GM21737 (cell line): ENCODE measurements around the gene LRP1B.

Source experiments
- ATAC-seq: cut with Tn5 transposase; IDR thresholded peaks from one replicate; pipeline ENCODE4 v1.9.1; 2021; ENCODE audit warnings: mild to moderate bottlenecking, moderate library complexity; ENCODE audit not compliant: unreplicated experiment

Gene LRP1B

DNA sequence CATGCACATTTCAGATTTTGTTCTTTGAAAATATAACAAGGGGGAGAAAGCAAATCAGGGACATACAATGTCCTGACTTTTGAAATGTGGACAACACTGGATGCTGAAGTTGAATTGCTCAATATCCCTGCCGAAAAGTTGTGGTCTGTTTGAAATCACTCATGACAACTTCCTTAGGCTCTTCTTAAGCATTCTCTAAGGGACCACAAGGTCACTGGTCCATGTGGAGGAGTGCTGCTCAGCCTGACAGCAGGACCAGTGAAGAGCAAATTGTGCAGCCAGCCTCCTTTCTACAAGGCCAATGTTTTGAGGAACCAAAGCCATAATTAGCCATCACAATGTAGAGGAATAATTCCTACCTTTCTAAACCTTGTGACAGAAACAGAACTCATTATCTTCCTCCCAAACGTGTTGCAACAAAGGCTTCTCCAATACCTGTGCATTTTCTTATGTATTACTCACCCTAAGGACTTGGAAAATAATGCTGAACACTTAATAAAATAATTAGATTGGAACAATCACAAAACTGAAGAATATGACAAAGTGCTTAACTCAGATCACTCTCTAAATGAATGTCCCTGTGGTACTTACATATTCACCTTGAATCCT, 1873.0 kb downstream of the LRP1B start:
- no peak for ATAC-seq

DNA sequence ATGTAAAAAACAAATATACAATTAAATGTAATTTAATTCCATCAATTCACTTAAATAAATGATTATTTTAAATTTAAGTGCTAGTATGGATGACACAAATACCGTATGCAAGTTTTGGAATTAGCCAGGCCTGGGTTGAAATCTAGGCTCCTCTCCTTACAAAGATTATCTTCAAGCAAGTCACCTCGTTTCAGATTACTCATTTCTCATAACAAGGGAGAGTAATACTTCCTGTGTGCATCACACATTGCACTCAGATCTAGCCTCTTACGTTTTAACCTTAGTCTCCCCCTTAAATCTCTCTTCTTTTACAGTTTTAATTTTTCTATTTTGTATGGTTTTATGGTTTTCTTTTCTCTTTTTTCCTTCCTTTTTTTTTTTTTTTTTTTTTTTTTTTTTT, 1874.7 kb downstream of the LRP1B start:
- no peak for ATAC-seq

DNA sequence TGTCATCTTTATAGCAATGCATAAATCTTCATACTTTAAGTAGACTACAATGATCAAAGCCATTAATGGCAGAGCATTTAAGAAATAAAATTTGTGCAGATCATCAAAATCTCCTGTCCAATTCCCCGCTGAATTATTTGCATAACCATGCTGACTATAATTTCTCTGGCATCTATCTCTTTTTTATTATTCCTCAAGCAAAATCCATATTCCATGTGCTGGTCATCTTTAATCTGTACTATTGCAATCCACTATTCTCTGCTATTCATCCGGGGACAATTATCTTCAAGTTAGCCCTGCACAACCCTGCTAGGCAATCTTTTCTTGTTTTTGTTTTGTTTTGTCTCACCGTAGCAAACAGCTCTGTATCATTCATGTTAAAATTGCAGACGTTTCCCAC, 1881.0 kb downstream of the LRP1B start:
- ATAC-seq = no peak

DNA sequence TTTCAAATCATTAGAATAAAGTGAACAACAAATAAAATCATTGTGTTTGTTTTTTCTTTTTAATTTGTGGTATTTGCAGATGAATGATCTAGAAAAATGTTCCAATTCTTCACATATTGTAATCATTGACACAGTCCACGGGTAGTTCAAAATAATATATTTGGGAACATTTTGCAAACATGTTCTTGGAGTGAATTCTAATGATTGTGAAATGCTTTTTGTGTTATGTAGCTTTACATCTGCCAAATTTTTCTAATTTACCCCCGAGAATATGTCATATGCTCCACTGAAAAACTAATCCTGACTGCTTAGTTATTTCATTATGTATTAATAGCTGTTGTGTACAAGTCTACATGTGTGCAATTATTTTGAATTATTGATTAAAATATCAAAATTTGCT, 1882.2 kb downstream of the LRP1B start:
- ATAC-seq = no peak

DNA sequence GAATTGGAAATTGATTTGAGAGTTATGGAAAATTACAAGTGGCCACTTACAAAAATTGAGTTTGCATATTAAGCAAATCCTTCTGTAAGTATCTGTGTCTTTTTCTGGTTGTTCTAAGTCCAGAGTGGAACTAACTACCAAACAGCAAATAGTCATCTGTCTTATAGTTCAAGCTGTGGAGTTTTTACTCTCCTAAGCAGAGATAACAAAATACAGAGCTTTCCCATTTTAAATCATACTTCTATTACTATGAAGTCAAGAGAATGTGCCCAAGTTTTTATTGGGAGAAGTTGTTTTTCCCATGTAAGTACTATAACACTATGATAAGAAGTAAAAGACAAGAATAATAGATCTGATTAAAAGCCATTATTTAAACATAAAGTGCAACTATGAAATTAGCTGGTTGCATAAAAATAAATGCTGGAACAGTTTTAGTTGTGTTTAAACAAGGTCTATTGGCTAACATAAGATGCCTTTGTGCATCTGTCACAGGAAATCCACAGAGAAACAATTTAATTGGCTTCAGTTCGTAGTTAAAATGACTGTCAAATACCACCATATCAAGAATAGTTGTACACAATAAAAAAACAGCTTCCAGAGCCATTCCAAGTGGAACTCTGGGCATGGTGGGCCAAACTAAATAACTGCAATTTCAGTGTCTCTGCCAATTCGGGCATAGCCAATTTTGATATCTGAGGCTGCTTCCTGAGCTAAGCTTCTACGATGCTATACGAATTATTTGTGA, 1883.2 kb downstream of the LRP1B start:
- no peak for ATAC-seq

DNA sequence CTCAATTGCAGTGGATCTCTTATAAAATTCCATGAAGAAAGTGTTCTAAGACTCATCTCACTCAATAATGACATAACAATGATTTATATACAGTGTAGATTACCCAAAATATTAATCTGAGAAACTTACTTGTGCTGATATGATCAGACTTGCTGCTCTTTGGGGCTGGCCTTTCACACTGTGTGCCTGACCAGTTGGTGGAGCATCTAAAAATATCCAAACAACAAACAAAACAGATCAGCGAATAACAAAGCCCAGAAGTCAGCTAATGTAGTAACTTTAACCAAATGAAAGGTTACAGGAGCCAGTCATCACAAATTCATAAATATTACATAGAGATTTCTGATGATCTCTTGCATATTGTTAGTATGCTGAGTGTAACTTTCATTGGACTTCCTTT, 1883.9 kb downstream of the LRP1B start:
- ATAC-seq = no peak

DNA sequence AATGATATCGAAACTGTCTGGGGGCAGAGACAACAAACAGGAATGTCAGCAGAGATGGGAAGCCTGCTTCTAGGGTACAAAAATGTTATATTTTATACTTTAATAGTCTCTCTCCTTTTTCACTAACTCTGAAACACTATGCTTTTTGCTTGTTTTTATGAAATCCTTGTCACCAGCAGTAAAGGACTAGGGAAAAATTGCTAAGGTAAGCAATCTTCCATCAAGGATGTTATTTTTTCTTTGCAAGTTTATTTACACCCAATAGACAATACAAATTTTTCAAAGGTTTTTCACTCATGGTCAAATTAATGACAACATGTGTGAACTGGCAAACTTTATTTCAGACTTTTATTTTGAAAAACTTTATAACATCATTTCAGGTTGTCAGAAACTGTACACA, 1884.8 kb downstream of the LRP1B start:
- no peak for ATAC-seq

DNA sequence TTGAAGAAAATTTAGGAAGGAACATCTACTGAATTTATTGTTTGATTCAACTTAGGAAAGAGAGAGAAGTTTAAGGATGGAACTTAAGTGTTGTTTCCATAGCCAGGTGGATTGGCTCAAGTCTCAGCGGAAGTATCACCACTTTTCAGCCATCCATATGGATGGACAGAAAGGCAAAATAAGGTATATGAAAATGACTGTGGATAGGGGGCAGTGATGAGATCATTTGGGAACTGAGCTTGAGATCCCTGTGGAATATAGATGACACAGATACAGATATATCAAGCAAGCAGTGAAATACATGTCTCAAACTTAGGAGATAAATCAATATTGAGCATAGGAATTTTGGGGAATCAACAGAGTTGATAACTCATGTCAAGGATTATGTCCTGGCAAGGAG, 1887.9 kb downstream of the LRP1B start:
- no peak for ATAC-seq

DNA sequence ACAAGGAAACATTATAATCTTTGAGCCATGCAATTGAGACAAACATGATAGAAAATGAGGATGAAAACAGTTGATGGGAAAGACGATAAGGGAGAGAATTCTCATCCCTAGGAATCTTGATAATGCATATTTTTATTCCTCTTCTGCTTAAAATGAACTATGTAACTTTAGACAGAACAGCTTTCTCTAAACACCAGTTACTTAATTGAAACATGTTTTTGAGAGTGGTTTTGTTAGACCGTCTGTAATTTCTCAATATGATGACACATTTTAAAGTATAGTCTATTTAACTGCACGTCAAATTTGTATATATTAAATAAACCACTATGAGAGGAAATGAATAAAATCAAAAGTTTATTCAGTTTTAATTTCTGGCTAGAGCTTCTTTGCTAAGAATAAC, 1896.7 kb downstream of the LRP1B start:
- no peak for ATAC-seq

DNA sequence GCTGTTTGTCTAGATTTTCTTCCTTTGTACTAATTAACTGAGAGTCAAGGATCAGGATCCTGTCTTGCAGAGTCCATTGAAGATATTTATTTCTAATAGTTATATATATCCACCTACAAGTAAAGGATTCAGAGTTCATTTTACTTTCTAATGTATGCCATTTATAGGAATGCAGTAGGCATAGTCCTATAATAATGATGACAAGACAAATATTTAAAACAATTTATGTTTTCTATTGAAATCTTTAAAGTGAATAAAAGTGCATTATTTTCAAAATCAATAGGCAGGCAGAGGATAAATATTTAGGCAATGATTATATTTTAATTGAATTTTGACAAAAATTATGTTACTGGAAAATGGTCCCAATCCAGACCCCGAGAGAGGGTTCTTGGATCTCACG, 1919.9 kb downstream of the LRP1B start:
- no peak for ATAC-seq

DNA sequence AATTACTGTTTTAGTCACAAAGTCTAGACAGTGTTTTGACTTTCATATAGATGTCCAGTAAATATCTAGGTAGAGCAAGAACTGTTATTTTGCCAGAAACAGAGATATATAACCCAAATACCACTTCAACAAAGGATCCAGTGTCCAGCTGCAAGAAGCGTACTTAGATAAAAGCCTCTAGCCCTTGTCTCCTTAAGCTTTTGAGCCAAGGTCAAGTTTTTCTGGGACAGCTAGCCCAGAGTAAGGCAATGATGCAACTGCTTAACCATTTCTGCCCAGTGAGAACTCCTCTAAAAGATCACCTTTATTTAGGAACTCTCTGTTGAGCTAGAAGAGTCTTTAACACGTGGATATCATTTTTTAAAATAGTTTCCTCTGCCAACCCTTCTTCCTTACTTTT, 1925.7 kb downstream of the LRP1B start:
- no peak for ATAC-seq

DNA sequence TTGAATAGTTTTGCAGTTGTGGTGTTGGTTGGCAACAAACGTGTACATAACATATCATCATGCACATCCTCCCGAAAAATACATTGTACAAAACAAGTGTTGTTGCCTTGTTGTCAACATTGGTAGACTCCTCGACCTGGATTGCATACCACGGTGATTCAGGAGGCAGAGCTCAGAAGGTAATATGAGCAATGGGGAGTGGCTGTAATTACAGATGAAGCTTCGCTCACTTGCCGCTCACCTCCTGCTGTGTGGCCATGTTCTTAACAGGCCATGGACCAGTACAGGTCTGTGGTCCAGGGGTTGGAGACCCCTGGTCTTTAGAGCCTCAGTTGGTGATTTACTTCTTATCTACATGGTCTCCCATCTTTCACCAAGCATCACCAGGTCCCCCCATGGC, 1927.5 kb downstream of the LRP1B start:
- ATAC-seq = no peak

DNA sequence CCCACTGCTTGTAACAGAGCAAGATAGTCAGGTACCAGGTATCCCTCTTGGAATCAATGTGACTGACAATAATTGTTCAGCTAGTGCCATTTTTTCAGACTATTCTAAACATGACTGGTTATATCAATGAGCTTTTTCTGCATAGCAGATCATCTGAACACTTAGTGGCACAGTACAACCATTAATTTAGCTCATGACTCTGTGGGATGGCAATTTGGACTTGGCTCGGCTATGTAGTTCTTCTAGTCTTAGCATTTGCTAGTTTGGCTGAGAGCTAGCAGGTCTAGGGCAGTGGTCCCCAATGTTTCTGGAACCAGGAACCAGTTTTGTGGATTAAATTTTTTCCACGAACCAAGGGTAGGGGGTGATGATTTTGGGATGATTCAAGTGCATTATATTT, 1929.2 kb downstream of the LRP1B start:
- ATAC-seq = no peak

DNA sequence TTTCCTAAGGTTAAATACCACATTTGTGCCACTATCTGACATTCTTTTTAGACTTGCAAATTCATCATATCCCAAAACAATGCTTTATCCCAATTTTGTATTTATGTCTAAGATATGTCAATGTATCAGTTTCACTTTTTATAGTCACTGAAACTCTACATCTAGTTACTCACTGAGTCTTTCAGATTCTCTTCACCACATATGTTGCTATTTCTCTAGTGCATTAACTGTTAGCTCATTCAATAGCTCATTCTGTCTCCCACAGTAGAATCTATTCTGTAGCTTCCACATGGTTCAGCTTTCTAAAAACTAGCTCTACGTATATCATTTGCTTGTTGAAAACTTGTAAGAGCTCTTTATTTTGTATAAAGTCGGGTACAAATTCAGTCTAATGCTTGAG, 1930.1 kb downstream of the LRP1B start:
- no peak for ATAC-seq

DNA sequence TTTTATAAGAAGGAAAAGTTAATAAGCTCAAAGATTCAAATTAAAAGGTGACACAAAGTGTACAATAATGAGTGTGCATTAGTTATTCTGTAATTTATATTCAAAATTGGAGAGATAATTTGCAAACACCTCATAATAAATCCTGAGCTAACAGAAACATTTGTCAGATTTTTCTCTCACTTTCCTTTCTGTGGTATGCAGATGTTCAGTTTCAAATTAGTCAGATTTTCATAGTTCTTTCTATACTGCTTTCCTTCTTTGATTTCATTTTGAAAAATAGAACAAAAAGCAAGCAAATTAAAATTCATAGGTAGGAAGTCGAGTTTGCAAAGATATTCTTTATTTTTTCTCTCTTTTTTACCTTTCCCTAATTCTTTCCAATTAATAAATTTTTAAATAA, 1930.5 kb downstream of the LRP1B start:
- ATAC-seq = no peak

DNA sequence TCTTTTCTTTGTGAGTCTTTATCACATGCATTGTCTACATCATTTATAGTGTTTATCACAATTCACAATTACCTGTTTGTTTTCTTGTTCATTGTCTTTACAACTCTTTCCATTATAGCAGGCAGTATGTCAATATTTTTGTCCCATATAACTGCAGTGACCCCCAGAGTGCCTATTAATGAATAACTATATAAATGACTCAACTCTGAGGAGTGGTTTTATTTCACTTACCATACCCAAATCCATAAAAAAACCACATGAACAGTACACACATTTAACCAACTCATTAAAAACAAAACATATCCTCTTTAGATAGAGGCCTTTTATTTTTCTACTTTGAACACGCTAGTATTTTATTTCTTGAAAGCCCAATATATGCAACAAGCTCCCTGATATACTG, 1931.5 kb downstream of the LRP1B start:
- ATAC-seq = no peak

DNA sequence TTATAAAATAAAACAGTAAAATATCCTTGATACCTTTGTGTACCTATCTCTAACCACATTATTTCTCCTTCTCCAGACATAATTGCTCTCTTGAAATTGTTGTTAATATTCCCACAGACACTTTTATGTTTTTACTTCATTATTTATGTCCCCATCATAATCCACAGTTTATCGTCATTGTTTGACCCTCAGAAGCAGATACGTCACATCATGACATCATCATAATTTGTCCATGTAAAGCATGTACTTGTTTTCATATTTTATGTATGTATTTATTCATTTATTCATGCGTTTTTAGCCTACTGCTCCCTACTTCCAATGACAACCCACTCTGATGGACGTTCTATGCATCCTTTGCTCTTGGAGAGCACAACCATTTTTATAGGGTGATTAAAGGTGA, 1943.7 kb downstream of the LRP1B start:
- ATAC-seq = no peak

DNA sequence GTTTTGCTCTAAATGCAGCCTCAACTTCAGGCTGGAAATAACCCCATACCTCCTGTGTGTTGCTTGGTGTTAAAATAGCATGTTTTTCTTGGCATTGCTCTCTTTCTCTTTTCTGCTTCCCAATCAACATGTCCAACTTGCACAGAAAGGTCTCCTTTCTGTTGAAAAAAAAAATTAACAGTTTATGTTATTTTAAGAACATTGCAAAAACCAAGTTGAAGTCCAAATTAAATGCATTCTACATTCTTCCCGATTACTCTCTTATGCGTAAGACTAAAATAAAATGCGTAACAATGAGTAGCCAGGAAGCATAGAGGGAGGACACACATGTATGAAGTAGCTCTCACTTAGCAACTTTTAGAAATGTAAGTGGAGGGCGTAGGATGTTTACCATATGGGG, 1944.5 kb downstream of the LRP1B start:
- ATAC-seq = no peak

DNA sequence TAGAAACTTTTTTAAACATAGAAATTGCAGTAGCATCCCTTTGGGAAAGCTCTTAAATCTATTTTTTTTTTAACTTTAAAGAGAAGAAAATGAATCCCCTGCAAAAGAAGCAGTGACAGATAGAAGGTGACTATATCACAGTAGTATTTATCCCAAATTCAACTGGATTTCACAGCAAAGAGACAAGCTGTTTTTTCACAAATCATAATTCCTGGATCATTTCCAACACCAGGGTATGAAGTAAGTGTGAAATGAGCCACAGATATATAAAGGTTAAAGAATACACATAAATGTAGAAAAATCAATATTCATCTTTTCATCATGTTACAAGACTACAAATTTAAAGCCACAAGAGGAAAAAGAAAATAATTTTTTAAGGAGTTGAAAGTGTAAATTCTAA, 1945.7 kb downstream of the LRP1B start:
- ATAC-seq = no peak

DNA sequence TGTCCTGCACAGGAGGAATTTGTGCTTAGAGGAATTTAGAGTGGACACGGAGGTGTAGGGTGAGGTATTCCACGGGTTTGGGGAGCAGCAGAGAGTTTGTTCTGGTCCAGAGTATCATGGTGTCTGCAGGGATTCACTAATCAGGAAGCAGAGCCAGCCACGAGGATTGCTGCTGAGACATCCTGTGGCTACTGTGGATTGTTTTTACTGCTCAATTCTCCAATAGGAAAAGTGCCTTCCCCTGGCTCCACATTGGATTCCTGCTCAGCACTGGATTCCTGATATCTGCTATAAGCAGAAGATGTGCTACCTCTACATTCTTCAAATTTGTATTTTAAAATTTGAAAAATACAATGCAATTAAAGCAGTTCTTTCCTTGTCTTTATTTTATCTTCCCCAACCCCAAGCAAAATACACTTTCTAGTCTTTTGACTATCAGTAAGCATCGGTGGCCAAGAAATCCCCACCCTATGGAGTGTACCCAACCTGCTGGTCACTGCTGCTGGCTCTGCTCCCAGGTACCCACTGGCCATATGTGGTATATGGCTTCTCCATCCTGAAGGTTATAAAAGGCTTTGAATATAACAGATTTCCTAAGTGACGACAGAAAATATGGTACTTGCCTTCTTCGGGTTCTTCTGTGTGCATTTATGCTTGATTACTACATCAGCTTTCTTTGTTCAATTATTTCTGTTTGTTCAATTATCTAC, 1947.6 kb downstream of the LRP1B start:
- no peak for ATAC-seq
